Colonic mucosa (tissue), 4 donors: Measurements from ENCODE around the gene BSG. TPM values are rescaled to one million over a fixed set of nuclear protein-coding genes. Genes with fewer than 3 reads are reported as not detected.

Experiments
- DNase-seq: peaks from one replicate; pipeline ENCODE4 v3.0.0-alpha.2; 2020
- H3K27ac ChIP-seq: fragments of 200-600 bp; one replicate; pipeline ENCODE4 v1.8.0; 2021
- H3K27me3 ChIP-seq: fragments of 200-600 bp; one replicate; pipeline ENCODE4 v1.8.0; 2021
- H3K36me3 ChIP-seq: fragments of 200-600 bp; one replicate; pipeline ENCODE4 v1.8.0; 2021
- H3K4me1 ChIP-seq: fragments of 200-600 bp; one replicate; pipeline ENCODE4 v1.8.0; 2021; ENCODE audit warnings: mild to moderate bottlenecking
- H3K4me3 ChIP-seq: fragments of 200-600 bp; one replicate; pipeline ENCODE4 v1.8.0; 2021
- H3K9ac ChIP-seq, 2 donors: one replicate each; pipeline ENCODE4 v1.7.0; 2013; ENCODE audit warnings: control low read depth in 2 of 2, low read depth in 2 of 2, low read length in 2 of 2
- H3K9me3 ChIP-seq: fragments of 200-600 bp; one replicate; pipeline ENCODE4 v1.8.0; 2021
- intact Hi-C: fragments of 100-400 bp; cut with DNase I; formaldehyde crosslinking; loops from one replicate; pipeline ENCODE4 v1.14.1; 2022
- total RNA-seq, 2 donors: library from RNA; stranded (reverse); fragmentation: NEBNext Ultra II Directional in 1 of 2; extraction: Animal tissue kit (Norgen Biotek cat#: 25700) in 1 of 2; gene quantifications; one replicate each; pipeline ENCODE4 v1.2.1, GENCODE V29; 2021
- TF ChIP-seq, protein P1 (sequence below): fragments of 200-600 bp; IDR thresholded peaks from one replicate; pipeline ENCODE4 v1.8.0; 2022; ENCODE audit warnings: antibody characterized with exemption, mild to moderate bottlenecking
- donor health status: healthy.
- donor health status: DM: no; HTN: no; CAD: no.
- donor health status: DM: no; HTN: no; CAD: no.

The BSG gene
- total RNA-seq, 2 donors from 2014 or later = 920 to 1,084 TPM

DNA sequence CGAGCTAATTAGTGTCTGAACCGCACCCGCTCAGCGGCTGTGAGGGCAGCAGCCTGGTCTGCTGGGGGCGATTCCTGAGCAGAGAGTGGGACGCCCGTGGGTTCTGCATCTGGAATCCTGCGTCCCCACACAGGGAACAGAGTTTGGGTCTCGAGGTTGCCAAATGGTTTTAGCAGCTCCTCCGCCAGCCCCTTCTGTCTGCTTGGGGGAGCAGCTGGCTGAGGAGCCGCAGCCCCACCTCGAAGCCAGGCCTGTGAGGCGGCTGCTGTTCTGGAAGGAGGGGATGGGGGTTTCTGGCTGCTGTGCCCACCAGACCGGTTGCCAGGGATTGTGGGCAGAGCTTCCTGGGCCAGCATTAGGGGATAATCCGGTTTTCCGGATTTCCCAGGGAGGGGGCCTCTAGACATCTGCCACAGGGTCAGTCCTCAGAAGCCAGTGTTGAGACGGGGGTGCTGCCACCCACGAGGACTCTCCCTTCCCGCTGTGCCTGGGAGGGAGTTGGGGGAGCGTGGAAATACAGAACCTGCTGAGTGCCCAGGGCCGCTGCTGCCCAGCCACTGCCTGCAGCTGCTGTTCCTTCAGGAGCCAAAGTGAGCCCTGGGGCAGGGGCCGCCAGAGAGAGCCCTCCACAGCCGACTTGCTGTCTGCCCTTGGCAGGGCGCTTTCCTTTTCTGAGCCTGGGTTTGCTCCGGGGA lies 38.9 kb upstream of the BSG start:
- Histone ChIP-seq H3K36me3 (no peaks in the 10 kb centered on the region), H3K27ac (peak overlapping the region; percentile 70), H3K27me3 (no peaks in the 10 kb centered on the region), H3K9ac (peak overlapping the region; percentile 96 to 97), H3K9me3 (no peaks in the 10 kb centered on the region), H3K4me1 (peaks cover 13% of the 10 kb centered on the region), H3K4me3 (peak overlapping the region; percentile 96)
- TF ChIP-seq, protein P1, sequence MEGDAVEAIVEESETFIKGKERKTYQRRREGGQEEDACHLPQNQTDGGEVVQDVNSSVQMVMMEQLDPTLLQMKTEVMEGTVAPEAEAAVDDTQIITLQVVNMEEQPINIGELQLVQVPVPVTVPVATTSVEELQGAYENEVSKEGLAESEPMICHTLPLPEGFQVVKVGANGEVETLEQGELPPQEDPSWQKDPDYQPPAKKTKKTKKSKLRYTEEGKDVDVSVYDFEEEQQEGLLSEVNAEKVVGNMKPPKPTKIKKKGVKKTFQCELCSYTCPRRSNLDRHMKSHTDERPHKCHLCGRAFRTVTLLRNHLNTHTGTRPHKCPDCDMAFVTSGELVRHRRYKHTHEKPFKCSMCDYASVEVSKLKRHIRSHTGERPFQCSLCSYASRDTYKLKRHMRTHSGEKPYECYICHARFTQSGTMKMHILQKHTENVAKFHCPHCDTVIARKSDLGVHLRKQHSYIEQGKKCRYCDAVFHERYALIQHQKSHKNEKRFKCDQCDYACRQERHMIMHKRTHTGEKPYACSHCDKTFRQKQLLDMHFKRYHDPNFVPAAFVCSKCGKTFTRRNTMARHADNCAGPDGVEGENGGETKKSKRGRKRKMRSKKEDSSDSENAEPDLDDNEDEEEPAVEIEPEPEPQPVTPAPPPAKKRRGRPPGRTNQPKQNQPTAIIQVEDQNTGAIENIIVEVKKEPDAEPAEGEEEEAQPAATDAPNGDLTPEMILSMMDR = no peak
- intact Hi-C loops = no loop called here
- DNase-seq = no peak

DNA sequence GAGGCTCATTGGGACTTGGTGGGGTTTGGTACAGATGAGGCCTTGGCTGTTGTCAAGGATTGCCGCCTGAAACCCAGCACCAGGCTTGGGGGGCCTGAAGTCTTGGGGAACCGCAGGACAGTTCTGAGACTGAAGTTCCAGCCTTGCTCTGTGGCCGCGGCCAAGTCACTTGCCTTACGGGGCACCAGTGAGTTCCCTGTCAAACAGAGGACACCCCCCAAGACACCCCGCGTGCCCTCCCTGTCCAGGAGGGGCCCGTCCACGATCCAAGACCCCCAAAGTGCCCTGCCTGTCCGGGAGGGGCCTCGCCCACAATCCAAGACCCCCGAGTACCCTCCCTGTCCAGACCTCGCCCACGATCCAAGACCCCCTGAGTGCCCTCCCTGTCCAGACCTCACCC lies 38.3 kb upstream of the BSG start:
- intact Hi-C loops = no loop called here
- Histone ChIP-seq H3K27me3 (no peaks in the 10 kb centered on the region), H3K4me1 (peaks cover 13% of the 10 kb centered on the region), H3K36me3 (no peaks in the 10 kb centered on the region), H3K27ac (no peak overlapping the region), H3K9me3 (no peaks in the 10 kb centered on the region), H3K9ac (peak overlapping the region in 1 of 2 donors; percentile 43), H3K4me3 (no peak overlapping the region)
- DNase-seq = no peak
- TF ChIP-seq, protein P1 = no peak

DNA sequence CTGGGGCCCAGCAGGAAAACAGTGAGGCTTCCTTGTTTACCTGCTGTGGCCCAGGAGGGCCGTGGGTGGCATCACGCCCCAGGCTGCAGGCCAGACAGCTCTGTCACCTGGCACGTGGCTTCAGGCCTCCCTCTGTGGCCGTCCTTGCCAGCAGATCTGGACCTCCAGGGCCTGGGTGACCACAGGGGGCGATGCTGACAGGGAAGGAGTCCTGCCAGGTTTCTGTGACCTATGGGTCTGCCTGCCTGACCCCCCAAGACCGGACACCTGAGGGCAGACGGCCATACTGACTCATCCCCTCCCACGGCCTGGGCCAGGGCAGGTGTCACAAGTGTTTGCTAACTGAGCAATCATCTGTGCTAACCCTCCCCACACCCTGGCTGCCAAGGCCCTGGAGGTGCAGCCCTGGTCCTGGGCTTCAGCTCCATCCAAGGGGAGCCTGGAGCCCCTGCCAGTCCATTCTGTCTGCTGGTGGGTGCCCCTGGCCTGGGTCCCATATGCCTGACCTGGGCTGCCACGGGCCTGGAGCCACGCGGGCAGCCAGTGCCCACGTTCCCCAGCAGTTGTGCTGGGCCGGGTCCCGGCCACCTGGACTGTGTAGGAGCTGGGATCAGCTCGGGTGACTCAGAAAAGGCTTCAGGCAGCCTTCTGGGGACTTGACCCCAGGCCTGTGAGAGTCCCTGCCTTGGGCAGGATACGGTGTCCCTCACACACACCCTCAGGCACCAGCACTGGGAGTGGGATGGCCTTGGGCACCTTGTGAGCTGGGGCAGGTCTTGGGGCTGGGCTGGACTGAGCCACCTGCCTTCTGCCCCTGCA lies 37.2 kb upstream of the BSG start:
- TF ChIP-seq, protein P1 = no peak
- H3K4me3 ChIP-seq = no peak overlapping the region
- H3K27me3 ChIP-seq = no peaks in the 10 kb centered on the region
- no peaks in the 10 kb centered on the region for H3K36me3 ChIP-seq
- H3K27ac ChIP-seq = no peak overlapping the region
- DNase-seq = no peak
- H3K9ac ChIP-seq = no peak overlapping the region
- no peaks in the 10 kb centered on the region for H3K9me3 ChIP-seq
- intact Hi-C loops = no loop called here
- peaks cover 13% of the 10 kb centered on the region for H3K4me1 ChIP-seq

DNA sequence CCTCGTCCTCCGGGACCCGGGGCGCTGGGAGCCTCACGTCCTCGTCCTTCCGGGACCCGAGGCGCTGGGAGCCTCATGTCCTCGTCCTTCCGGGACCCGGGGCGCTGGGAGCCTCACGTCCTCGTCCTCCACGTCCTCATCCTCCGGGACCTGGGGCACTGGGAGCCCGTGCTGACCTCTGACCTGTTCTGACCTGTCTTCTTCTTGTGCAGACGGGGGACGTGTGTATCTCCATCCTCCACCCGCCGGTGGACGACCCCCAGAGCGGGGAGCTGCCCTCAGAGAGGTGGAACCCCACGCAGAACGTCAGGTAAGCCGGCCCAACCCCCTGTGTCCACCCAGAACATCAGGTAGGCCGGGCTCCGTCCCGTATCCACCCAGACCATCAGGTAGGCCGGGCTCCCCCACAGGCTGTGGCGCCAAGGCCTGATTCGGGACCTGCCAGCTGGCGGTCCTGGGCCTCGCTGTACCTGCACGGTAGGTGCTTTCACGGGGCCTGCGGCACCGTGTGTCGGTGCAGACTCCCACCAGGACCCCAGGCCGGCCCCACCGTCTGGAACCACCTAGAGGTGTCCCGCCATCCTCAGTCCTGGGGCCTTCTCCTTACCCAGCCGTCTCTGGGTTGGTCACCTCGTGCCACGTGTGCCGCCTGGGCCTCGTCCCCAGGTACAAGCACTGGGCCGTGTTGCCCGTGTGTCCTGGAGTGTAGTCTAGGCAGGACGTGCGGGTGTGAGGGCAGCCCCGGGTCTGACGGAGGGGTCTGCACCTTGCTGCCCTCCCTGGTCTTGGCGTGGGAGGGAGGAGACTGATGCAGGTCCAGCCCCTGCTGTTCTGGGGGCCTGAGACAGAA lies 36.1 kb upstream of the BSG start:
- TF ChIP-seq, protein P1 = no peak
- H3K27me3 ChIP-seq = no peaks in the 10 kb centered on the region
- no peak overlapping the region for H3K9ac ChIP-seq
- H3K9me3 ChIP-seq = no peaks in the 10 kb centered on the region
- intact Hi-C loops = no loop called here
- peaks cover 13% of the 10 kb centered on the region for H3K4me1 ChIP-seq
- H3K36me3 ChIP-seq = no peaks in the 10 kb centered on the region
- no peak overlapping the region for H3K4me3 ChIP-seq
- no peak overlapping the region for H3K27ac ChIP-seq
- DNase-seq = no peak

DNA sequence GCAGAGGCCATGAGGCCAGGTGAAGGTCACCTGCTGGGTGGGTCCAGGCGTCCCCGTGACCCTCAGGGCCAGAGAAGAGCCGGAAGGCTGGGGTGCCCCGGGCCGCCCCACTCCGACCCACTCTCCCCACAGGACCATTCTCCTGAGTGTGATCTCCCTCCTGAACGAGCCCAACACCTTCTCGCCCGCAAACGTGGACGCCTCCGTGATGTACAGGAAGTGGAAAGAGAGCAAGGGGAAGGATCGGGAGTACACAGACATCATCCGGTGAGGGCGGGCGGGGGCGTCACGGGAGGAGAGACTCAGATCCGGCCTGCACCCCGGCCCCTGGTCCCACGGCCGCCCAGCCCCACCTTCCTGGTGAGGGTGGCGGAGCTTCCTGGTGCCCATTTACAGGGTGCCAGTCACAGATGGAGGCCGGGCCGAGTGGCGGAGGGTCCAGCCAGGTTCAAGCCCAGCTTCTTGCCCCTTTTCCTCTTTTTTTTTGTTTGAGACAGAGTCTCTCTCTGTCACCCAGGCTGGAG lies 35.5 kb upstream of the BSG start:
- TF ChIP-seq, protein P1 = no peak
- no peak for DNase-seq
- intact Hi-C loops = no loop called here
- Histone ChIP-seq H3K27me3 (no peaks in the 10 kb centered on the region), H3K9me3 (no peaks in the 10 kb centered on the region), H3K4me1 (peaks cover 13% of the 10 kb centered on the region), H3K27ac (no peak overlapping the region), H3K9ac (no peak overlapping the region), H3K4me3 (no peak overlapping the region), H3K36me3 (peaks cover 4% of the 10 kb centered on the region)
